CD4-positive, alpha-beta T cell treated with Interferon gamma for 1 hour (primary cell): Measurements from ENCODE around the gene ZGPAT.
"Not testable (repeated sequence)": the region's sequence is repeated elsewhere in the genome, so short reads cannot be mapped to it uniquely, and the experiment has no call there.

Experiments used
- DNase-seq: peaks from one replicate; pipeline ENCODE4 v3.0.0-alpha.2; 2020

Gene ZGPAT

DNA sequence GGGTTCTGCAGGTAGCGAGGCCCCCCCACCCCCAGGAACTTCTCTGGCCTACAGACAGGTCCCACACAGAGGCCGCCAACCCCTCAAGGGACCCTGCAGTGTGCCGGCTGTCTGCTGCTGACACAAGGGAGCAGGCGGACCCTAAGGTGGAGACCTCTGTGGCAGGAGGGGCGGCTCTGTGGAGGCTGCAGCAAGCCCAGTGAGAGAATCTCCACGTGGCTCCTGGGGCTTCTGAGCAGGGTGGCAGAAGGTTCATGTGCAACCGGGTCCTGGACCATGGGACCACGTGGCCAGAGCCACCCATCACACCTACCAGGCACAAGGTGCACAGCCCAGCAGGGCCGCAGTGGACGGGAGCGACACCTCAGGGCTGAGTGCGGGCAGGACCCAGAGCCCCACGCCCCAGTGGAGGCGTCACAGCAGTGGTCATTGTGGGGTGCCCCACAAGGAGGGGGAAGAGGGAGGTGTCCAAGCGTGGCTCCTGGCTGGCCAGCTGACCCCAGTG is 4.3 kb upstream of the ZGPAT start:
- no peak for DNase-seq

DNA sequence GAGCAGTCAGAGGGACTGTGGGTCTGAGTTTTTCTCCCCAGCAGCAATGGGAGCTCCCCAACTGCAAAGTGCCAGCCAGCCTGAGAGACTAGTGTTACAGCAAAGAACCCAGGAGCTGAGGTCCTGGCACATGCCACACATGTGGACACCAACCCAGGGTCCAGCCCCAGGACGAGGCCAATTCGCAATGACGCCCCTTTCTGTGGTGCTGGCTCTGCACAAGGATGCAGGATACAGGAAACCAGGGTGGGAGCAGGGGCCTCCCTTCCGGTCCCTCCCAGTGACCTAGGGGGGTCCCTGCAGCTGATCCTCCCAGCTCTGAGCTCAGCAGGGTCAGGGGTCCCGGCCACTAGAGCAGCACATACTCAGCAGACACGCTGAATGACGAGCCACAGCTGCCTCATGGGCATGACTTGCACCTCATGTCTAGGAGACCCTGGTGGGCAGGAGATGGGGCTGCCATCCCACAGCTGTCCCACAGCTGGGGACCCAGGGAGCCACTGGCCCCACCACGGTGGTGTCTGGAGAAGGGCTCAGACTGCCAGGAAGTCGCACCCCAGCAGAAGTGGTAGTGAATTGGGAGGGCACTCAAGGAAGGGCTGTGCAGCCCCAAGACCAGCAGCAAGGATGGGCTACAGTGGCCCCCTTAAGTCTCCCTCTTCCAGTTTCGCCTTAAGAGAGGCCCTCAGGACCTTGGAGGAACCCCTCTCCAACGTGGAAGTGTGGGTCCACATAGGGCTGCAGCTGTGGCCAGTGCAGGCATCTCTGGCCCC is 3.7 kb upstream of the ZGPAT start:
- no peak for DNase-seq

DNA sequence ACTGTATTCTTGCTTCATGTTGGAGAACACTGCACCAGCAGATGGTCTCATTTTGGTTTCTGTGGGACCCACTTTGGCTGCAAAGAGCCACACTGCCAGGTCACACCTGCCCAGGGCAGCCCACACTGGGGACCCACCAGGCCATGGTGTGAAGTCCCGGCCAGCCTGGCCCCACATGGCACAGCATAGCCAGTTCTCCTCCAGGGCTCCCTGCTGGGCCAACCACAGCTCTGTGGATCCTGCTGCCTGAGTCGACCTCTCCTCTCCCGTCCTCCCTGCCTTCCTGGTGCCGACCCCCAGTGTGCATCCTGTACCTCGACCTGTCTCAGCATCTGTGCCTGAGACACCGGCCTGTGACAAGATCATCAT is 3.1 kb upstream of the ZGPAT start:
- DNase-seq = no peak

- no peak for DNase-seq
These were observed 2.4 kb upstream of the ZGPAT start for GRCh38 chr20:63705232-63706026.

DNA sequence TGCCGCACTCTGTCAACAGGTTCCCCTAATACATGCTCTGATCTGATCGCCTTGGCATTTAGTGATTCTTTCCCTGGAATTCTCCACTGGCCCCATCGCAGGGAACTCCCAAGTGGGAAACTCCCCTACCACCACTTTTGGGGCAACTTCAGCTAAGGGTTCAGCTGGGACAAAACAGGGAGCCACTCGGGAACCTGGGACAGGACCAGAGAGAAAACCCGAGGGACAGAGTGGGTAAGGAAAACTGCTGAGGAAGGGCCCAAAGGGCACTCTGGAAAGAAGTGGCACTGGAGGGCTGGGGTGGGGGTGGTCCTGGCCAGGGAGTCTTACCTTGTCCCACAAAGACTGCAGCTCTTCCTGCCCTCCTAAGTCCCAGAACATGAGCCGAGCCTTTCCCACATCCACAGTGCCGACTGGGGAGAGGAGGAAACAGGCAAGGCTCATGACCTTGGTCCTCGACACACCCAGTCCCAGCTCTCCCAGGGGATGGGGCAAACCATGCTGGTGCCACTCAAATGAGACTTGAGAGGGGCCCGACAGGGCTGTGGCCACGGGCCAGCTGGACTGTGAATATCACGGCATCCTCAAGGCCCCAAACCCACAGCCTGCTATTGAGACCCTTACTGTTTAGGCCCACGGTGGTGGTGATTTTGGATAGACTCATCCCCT is 1.7 kb upstream of the ZGPAT start:
- DNase-seq = no peak

- peak; percentile 42 for DNase-seq
These were observed 834 bp upstream of the ZGPAT start for GRCh38 chr20:63706852-63707557.

GRCh38 chr20:63708301-63709148 is 686 bp downstream of the ZGPAT start:
- DNase-seq = no peak

DNA sequence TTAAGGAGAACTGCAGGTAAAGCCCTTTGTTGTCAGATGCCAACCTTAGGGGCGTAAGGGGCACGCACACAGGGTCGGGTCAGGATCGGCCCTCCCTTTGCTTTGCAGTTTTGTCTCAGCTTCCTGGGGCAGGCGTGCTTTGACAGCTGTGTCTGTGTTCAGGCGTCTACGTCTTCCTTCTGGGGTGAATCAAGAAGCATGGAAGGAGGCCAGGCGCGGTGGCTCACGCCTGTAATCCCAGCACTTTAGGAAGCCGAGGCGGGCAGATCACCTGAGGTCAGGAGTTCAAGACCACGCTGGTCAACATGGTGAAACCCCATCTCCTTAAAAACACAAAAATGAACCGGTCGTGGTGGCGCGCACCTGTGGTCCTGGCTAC is 1.3 kb downstream of the ZGPAT start:
- no peak for DNase-seq

- no peak for DNase-seq
These were observed 3.3 kb downstream of the ZGPAT start for GRCh38 chr20:63711085-63711645.

- DNase-seq = no peak
These were observed 4.4 kb downstream of the ZGPAT start for GRCh38 chr20:63712191-63712590.

- DNase-seq = no peak
These were observed 7.0 kb downstream of the ZGPAT start for GRCh38 chr20:63714858-63715257.

GRCh38 chr20:63718996-63719395 is 11.2 kb downstream of the ZGPAT start:
- no peak for DNase-seq

- DNase-seq = not testable (repeated sequence)
These were observed 15.3 kb downstream of the ZGPAT start for GRCh38 chr20:63722967-63723622.

DNA sequence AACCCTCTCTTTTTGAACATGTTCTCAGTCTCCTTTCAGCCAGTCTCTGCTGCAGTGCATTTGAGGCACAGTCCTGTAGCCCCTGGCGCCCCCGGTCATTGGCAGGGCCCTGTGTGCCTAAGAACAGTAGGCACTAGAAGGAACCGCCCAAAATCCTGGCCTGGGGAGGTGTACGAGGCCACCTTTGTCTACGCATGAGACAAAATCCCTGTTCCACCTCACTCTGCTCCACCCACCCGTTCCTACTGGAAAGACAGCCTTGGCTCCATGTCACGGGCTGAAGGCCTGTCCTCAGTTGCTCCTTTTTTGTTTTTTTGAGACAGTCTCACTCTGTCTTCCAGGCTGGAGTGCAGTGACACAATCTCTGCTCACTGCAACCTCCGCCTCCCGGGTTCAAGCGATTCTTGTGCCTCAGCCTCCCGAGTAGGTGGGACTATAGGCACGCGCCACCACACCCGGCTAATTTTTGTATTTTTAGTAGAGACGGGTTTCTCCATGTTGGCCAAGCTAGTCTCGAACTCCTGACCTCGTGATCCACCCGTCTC is 22.4 kb downstream of the ZGPAT start:
- not testable (repeated sequence) for DNase-seq

DNA sequence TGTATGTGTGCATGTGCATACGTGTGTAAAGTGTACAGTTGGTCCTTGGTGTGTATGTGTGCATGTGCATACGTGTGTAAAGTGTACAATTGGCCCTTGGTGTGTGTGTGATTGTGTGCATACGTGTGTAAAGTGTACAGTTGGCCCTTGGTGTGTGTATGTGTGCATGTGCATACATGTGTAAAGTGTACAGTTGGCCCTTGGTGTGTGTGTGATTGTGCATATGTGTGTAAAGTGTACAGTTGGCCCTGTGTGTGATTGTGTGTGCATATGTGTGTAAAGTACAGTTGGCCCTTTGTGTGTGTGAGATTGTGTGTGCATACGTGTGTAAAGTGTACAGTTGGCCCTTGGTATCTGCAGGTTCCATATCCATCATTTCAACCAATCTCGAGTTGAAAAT is 23.6 kb downstream of the ZGPAT start:
- DNase-seq = no peak

GRCh38 chr20:63732118-63733095 is 24.6 kb downstream of the ZGPAT start:
- no peak for DNase-seq

- no peak for DNase-seq
These were observed 25.3 kb downstream of the ZGPAT start for GRCh38 chr20:63733117-63733516.

- DNase-seq = no peak
These were observed 25.8 kb downstream of the ZGPAT start for GRCh38 chr20:63733579-63734081.
